ENCODE measurements around the gene PUM1. TPM values are rescaled to one million over a fixed set of nuclear protein-coding genes. Genes with fewer than 3 reads are reported as not detected.

The PUM1 gene
- total and polyA plus RNA-seq, 10 of the 15 experiments (the other 5 are each of a cell fraction or from before 2014, with no cell fraction given), result 21.4 to 75.3 (median 42.4) TPM

GRCh38 chr1:31054958-31055481 is 10.5 kb downstream of the PUM1 start:
- Histone ChIP-seq H3K36me3 (ENCODE audit: control insufficient read depth in 2 of 2, insufficient read depth in 2 of 2, low read length in 1 of 2) (peaks cover 10 to 27% of the 10 kb centered on the region in 2 experiments), H3K79me2 (ENCODE audit: control insufficient read depth, insufficient read depth, low read length) (peaks cover 81% of the 10 kb centered on the region), H3K27me3 (replicated peaks in 1 of 2; ENCODE audit: control insufficient read depth in 2 of 2, insufficient read depth in 2 of 2, low read length in 1 of 2) (no peaks in the 10 kb centered on the region), H3K4me2 (ENCODE audit: control insufficient read depth, insufficient read depth) (peak overlapping the region; percentile 38), H4K20me1 (ENCODE audit: control insufficient read depth, insufficient read depth) (peaks cover 10% of the 10 kb centered on the region), H3K9me3 (replicated peaks; ENCODE audit: control insufficient read depth, insufficient read depth, low read length) (no peaks in the 10 kb centered on the region), H3K4me1 (ENCODE audit: control insufficient read depth, insufficient read depth, low read length) (no peaks in the 10 kb centered on the region), H3K27ac (ENCODE audit: control insufficient read depth, insufficient read depth) (no peak overlapping the region), H2AFZ (ENCODE audit: control insufficient read depth, low read depth, low read length) (no peak overlapping the region), H3K4me3 (no peak overlapping the region), H3K9ac (ENCODE audit: control insufficient read depth, insufficient read depth, low read length) (no peak overlapping the region; the same call in 1 of the 2 replicates)
- no peak for FAIRE-seq
- no peak for TF ChIP-seq LARP7 (IDR thresholded peaks at IDR 0.05)
- no peak for DNase-seq (ENCODE audit: low read depth, low spot score)
- ChIA-PET CTCF (no interaction called here), SMC1A (ENCODE audit: uncharacterized antibody, unreplicated experiment) (no interaction called here), RAD21 (ENCODE audit: unreplicated experiment) (interaction anchor here (0.9 to 1.0 kb wide), 2 partner anchors 13 to 14 kb away, joined by 4 to 5 read pairs; no protein-coding TSS in a partner anchor), POLR2A (interaction anchor here (0.6 kb wide), 1 partner anchor 73 kb away, joined by 5 read pairs; no protein-coding TSS in a partner anchor)
- in situ Hi-C loops (cut with MboI) (no loop called here), intact Hi-C loops (cut with micrococcal nuclease; ENCODE audit: unreplicated experiment) (no loop called here)
- BruUV-seq (replicated peaks), result no TSS peak
- WGBS (ENCODE audit: insufficient coverage, insufficient replicate concordance, low lambda C conversion rate, missing lambda C conversion rate), result 95% methylated on average over 5 of the region's 5 CpGs
- ATAC-seq, result peak; percentile 51

- ChIA-PET RAD21 (ENCODE audit: unreplicated experiment) (interaction anchor here (0.9 to 1.0 kb wide), 2 partner anchors 12 to 14 kb away, joined by 4 to 5 read pairs; no protein-coding TSS in a partner anchor), SMC1A (ENCODE audit: uncharacterized antibody, unreplicated experiment) (no interaction called here), POLR2A (interaction anchor here (0.6 kb wide), 2 partner anchors 56 to 72 kb away, joined by 5 to 7 read pairs; no protein-coding TSS in a partner anchor), CTCF (no interaction called here)
- ATAC-seq (no peak; the same call in 1 of the 3 replicates), FAIRE-seq (no peak), DNase-seq (ENCODE audit: low read depth, low spot score) (no peak)
- no peak overlapping the region for H3K4me3 ChIP-seq
- no peaks in the 10 kb centered on the region for H3K4me1 ChIP-seq (ENCODE audit: control insufficient read depth, insufficient read depth, low read length)
- H4K20me1 ChIP-seq (ENCODE audit: control insufficient read depth, insufficient read depth), result peaks cover 10% of the 10 kb centered on the region
- peaks cover 10 to 26% of the 10 kb centered on the region in 2 experiments for H3K36me3 ChIP-seq (ENCODE audit: control insufficient read depth in 2 of 2, insufficient read depth in 2 of 2, low read length in 1 of 2)
- peaks cover 80% of the 10 kb centered on the region for H3K79me2 ChIP-seq (ENCODE audit: control insufficient read depth, insufficient read depth, low read length)
- no peaks in the 10 kb centered on the region for H3K27me3 ChIP-seq (replicated peaks in 1 of 2; ENCODE audit: control insufficient read depth in 2 of 2, insufficient read depth in 2 of 2, low read length in 1 of 2)
- in situ Hi-C loops (cut with MboI), result no loop called here
- H3K9ac ChIP-seq (ENCODE audit: control insufficient read depth, insufficient read depth, low read length), result no peak overlapping the region
- intact Hi-C loops (cut with micrococcal nuclease; ENCODE audit: unreplicated experiment), result no loop called here
- H3K27ac ChIP-seq (ENCODE audit: control insufficient read depth, insufficient read depth), result no peak overlapping the region
- no peak overlapping the region for H2AFZ ChIP-seq (ENCODE audit: control insufficient read depth, low read depth, low read length)
- no peaks in the 10 kb centered on the region for H3K9me3 ChIP-seq (replicated peaks; ENCODE audit: control insufficient read depth, insufficient read depth, low read length)
- no peak overlapping the region; the same call in 1 of the 2 replicates for H3K4me2 ChIP-seq (ENCODE audit: control insufficient read depth, insufficient read depth)
- BruUV-seq (replicated peaks), result no TSS peak
- WGBS (ENCODE audit: insufficient coverage, insufficient replicate concordance, low lambda C conversion rate, missing lambda C conversion rate), result 70% methylated on average over 3 of the region's 3 CpGs
- no peak for TF ChIP-seq TARDBP (IDR thresholded peaks at IDR 0.05; ENCODE audit: borderline replicate concordance)
- TF ChIP-seq CBX5 (IDR thresholded peaks at IDR 0.05; ENCODE audit: low read depth), result no peak
- TF ChIP-seq HDGF (IDR thresholded peaks at IDR 0.05), result no peak
- no peak for TF ChIP-seq ZNF622 (IDR thresholded peaks at IDR 0.05)
- TF ChIP-seq BRCA1 (IDR thresholded peaks at IDR 0.05; ENCODE audit: low read depth, low read length), result no peak
- TF ChIP-seq, protein P1, sequence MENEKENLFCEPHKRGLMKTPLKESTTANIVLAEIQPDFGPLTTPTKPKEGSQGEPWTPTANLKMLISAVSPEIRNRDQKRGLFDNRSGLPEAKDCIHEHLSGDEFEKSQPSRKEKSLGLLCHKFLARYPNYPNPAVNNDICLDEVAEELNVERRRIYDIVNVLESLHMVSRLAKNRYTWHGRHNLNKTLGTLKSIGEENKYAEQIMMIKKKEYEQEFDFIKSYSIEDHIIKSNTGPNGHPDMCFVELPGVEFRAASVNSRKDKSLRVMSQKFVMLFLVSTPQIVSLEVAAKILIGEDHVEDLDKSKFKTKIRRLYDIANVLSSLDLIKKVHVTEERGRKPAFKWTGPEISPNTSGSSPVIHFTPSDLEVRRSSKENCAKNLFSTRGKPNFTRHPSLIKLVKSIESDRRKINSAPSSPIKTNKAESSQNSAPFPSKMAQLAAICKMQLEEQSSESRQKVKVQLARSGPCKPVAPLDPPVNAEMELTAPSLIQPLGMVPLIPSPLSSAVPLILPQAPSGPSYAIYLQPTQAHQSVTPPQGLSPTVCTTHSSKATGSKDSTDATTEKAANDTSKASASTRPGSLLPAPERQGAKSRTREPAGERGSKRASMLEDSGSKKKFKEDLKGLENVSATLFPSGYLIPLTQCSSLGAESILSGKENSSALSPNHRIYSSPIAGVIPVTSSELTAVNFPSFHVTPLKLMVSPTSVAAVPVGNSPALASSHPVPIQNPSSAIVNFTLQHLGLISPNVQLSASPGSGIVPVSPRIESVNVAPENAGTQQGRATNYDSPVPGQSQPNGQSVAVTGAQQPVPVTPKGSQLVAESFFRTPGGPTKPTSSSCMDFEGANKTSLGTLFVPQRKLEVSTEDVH (IDR thresholded peaks at IDR 0.05; ENCODE audit: low read depth, partially characterized antibody), result no peak
- no peak for TF ChIP-seq CBFB (IDR thresholded peaks at IDR 0.05; ENCODE audit: low read depth)
- no peak for TF ChIP-seq ATF3 (IDR thresholded peaks at IDR 0.05; ENCODE audit: borderline replicate concordance, extremely low read depth, low read depth, low read length)
- TF ChIP-seq MYB (IDR thresholded peaks at IDR 0.05; ENCODE audit: borderline replicate concordance, low read depth, low read length), result no peak
- no peak for TF ChIP-seq ZBTB33 (IDR thresholded peaks at IDR 0.05)
- TF ChIP-seq PAX5 (IDR thresholded peaks at IDR 0.05; ENCODE audit: borderline replicate concordance, low read depth, low read length), result no peak
- TF ChIP-seq IRF4 (IDR thresholded peaks at IDR 0.05; ENCODE audit: low read depth, low read length), result no peak
These were observed 11.2 kb downstream of the PUM1 start for GRCh38 chr1:31054349-31054748.

All from GM12878 (cell line).